Measurements from ENCODE around the gene THG1L.

Gene THG1L

DNA sequence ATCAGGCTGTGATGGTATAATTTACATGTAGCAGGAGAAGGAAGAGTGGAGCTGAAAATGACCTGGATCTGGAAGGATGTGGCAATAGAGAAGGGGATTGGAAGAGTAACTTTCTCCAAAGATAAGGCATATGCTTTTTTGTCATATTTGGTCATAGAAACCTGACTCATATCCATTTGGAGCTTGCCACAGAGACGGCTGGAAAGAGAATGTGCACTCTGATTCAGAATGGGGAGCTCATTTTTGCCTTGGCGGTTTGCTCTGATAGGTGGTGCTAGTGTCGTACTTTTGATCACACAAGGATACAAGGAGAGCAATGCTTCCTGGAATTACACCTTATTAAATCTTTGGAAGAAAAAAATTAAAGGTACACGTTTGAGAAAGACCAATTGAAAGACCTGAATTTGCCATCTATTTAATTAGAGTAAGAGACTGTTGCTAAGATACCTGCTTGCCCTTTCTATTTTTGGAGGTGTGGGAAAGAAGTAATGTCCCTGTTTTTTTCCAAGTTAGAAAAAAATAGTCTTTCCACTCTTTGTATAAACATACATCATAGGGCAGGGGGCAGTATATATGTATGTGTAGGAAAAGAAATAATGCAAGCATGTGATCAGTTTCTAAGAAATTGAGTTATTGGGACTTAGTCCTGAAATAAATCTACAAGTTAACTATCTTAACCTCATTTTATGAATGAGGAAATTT lies 17.7 kb downstream of the THG1L start:
- no peak for DNase-seq (ENCODE audit: insufficient read length, low spot score)
- no peak for FAIRE-seq
- TF ChIP-seq, protein P1, sequence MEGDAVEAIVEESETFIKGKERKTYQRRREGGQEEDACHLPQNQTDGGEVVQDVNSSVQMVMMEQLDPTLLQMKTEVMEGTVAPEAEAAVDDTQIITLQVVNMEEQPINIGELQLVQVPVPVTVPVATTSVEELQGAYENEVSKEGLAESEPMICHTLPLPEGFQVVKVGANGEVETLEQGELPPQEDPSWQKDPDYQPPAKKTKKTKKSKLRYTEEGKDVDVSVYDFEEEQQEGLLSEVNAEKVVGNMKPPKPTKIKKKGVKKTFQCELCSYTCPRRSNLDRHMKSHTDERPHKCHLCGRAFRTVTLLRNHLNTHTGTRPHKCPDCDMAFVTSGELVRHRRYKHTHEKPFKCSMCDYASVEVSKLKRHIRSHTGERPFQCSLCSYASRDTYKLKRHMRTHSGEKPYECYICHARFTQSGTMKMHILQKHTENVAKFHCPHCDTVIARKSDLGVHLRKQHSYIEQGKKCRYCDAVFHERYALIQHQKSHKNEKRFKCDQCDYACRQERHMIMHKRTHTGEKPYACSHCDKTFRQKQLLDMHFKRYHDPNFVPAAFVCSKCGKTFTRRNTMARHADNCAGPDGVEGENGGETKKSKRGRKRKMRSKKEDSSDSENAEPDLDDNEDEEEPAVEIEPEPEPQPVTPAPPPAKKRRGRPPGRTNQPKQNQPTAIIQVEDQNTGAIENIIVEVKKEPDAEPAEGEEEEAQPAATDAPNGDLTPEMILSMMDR (IDR thresholded peaks at IDR 0.05; ENCODE audit: insufficient read depth, missing control alignments), result no peak

DNA sequence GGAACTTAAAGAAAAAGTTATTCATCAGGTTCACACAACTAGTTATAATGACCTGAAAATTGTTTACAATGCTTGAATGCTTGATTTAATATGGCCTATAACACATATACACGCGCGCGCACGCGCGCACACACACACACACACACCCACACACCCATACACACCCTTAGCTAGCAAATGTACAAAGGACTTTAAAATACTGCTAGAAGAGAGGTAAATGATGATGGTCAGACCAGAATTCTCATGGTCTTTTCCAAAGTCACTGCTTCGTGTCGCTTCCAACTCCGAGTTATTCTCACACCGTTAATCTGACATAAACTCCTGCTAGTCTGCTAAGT lies 18.2 kb downstream of the THG1L start:
- DNase-seq (ENCODE audit: insufficient read length, low spot score), result no peak
- TF ChIP-seq, protein P1 (IDR thresholded peaks at IDR 0.05; ENCODE audit: insufficient read depth, missing control alignments), result no peak
- FAIRE-seq, result no peak

DNA sequence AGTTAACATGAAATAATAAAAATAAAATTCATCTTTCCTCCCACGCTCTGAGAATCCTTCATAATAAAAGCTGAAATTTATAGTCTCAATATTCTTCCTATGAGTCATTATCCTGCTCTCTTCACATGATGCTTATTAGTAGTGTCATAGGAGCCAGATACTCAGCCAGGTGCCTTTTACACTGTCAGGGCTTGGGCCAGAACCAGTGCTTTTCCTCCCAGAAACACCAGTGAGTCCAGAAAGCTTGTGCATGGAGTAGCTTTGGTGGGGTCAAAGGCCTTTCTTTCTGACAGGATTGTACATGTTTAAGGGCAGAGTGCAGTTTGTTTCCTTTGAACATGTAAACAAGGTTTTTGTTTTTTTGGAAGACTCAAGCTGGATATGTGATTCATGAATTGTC lies 19.1 kb downstream of the THG1L start:
- TF ChIP-seq, protein P1 (IDR thresholded peaks at IDR 0.05; ENCODE audit: insufficient read depth, missing control alignments), result no peak
- FAIRE-seq (no peak), DNase-seq (ENCODE audit: insufficient read length, low spot score) (no peak)

DNA sequence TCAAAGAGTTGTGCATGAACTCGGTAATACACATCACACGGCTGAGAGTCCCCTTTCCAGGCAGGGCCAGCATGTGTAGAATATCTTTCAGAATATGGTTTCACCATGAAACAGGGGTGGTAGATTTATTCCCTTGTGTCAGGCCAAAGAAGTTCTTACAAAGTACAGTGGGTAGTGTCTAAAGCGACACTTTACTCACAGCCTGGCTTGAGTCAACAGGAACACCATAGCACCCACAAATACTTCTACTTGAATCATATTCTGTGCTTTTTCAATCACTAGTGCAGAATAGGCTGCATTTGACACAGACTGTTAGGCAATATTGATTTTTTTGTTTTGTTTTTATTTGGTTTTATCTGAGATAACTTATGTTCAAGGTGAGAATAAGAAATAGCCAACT lies 24.9 kb downstream of the THG1L start:
- no peak for FAIRE-seq
- TF ChIP-seq, protein P1 (IDR thresholded peaks at IDR 0.05; ENCODE audit: insufficient read depth, missing control alignments), result no peak
- DNase-seq (ENCODE audit: insufficient read length, low spot score), result no peak

DNA sequence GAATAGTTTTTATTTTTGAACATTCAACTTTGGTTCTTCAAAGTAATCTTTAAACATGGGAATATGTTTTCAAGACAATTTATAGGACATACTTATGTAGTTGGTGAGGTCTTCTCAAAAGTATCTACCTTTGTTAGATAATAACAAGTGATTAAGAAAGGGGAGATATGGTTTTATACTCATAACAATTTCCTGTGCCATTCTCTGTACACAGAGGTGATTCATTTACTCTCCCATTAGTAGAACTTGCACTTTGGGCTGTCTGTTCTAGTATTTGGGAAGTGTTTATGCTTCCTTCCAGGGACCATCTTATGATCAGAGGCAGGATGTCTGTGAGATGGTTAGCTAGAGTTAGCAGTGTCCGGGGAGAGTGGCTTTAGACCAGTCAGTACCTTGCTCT lies 27.5 kb downstream of the THG1L start:
- TF ChIP-seq, protein P1 (IDR thresholded peaks at IDR 0.05; ENCODE audit: insufficient read depth, missing control alignments), result no peak
- no peak for FAIRE-seq

DNA sequence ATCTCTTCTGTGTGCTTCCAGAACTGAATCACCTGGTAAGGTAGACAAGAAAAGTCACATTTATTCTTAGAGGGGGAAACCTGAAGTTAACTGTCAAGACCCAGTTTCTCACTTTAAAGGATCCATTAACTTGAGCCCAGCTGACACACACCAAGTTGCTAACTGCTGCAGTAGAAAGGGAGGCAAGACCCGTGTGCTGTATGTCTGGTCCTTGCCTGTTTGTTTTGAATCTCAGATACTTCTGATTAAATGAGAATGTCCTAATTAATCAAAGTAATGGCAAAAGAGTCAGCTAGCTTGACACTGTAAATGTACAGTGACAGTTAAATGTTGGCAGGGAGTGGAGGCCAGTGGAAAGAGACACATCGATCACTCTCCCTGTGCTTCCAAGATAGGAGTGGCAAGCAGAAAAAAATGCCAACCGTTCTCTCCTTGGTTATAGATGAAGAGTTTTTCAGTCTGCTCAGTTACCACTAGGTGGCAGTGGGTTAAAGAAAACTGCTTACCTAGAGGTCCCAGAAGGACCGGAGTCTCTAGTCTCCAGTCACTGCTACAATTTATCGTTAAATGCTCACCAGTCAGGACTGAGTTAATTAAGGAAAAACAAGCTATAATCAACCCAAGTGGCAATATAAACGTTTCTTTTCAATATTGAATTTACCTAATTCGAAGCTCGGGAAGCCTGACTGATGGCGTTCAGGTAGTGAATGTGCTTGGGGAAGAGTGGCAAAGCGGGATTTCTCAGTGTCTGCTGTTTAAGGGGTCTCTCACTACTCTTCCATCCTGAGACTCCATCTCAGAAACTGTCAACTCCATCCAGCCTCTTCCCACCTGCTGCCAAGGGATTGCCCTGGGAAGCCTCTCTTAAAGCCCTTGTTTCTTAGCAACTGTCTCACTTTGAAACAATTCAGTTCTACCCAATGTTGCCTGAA lies 30.7 kb downstream of the THG1L start:
- TF ChIP-seq, protein P1 (IDR thresholded peaks at IDR 0.05; ENCODE audit: insufficient read depth, missing control alignments), result peak; percentile 74
- peak; percentile 85 for FAIRE-seq
- peak; percentile 42 for DNase-seq (ENCODE audit: insufficient read length, low spot score)

More for the DNA sequence above, 27.5 kb downstream of the THG1L start:
- DNase-seq (ENCODE audit: insufficient read length, low spot score), result no peak

DNA sequence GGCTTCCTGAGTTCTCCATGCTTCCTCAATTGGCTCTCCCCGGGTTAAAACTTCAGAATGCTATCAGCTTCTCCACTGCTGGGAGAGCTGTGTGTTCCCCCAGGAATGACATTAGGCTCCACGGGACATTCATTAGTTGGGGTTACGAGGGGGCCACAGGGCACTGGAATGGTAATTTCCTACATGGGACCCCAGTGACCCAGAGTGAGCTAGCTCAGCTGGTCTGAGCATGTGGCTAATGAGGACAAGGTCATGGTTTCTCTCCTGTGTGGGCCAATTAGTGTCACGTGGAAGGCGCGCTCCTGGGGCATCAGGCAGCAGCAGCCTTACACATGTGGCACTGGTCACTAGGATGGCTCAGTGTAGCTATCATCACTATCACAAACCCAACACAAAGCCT lies 33.3 kb downstream of the THG1L start:
- DNase-seq (ENCODE audit: insufficient read length, low spot score) (no peak), FAIRE-seq (no peak)
- TF ChIP-seq, protein P1 (IDR thresholded peaks at IDR 0.05; ENCODE audit: insufficient read depth, missing control alignments), result no peak

Measured in D721Med (cell line).